GM23248 (cell line): Measurements from ENCODE around the gene MRPS22. TPM values are rescaled to one million over a fixed set of nuclear protein-coding genes. Genes with fewer than 3 reads are reported as not detected.

ENCODE experiments used
- DNase-seq: peaks from one replicate; pipeline ENCODE4 v3.0.0-alpha.2; 2015
- H2AFZ ChIP-seq: fragments of 200-600 bp; sonication (generic); 2 replicates; pipeline ENCODE4 v1.6.1; 2016; ENCODE audit warnings: antibody characterized with exemption
- H3F3A ChIP-seq: fragments of 200-600 bp; sonication (generic); 2 replicates; pipeline ENCODE4 v1.6.1; 2016; ENCODE audit warnings: mild to moderate bottlenecking, antibody characterized with exemption, mixed run types; ENCODE audit not compliant: insufficient read depth
- H3K27ac ChIP-seq: fragments of 200-600 bp; sonication (generic); 2 replicates; pipeline ENCODE4 v1.5.1; 2016; ENCODE audit warnings: mild to moderate bottlenecking
- H3K27me3 ChIP-seq: fragments of 200-600 bp; sonication (generic); replicated peaks from 2 replicates; pipeline ENCODE4 v1.6.1; 2016; ENCODE audit warnings: mild to moderate bottlenecking; ENCODE audit not compliant: insufficient read depth
- H3K36me3 ChIP-seq: fragments of 200-600 bp; sonication (generic); 2 replicates; pipeline ENCODE4 v1.6.1; 2016; ENCODE audit warnings: low read depth, mild to moderate bottlenecking
- H3K4me1 ChIP-seq: fragments of 200-600 bp; sonication (generic); 2 replicates; pipeline ENCODE4 v1.6.1; 2016; ENCODE audit warnings: mild to moderate bottlenecking; ENCODE audit not compliant: insufficient read depth
- H3K4me2 ChIP-seq: fragments of 200-600 bp; sonication (generic); one replicate; pipeline ENCODE4 v1.6.1; 2016; ENCODE audit warnings: mild to moderate bottlenecking; ENCODE audit not compliant: unreplicated experiment
- H3K4me3 ChIP-seq: fragments of 200-600 bp; sonication (generic); 2 replicates; pipeline ENCODE4 v1.5.1; 2016; ENCODE audit warnings: mild to moderate bottlenecking
- H3K79me2 ChIP-seq: fragments of 200-600 bp; sonication (generic); 2 replicates; pipeline ENCODE4 v1.6.1; 2016; ENCODE audit warnings: mild to moderate bottlenecking; ENCODE audit not compliant: insufficient read depth
- H3K9ac ChIP-seq: fragments of 200-600 bp; sonication (generic); 2 replicates; pipeline ENCODE4 v1.6.1; 2016; ENCODE audit warnings: mild to moderate bottlenecking
- H3K9me2 ChIP-seq: fragments of 200-600 bp; sonication (generic); 2 replicates; pipeline ENCODE4 v1.6.1; 2016; ENCODE audit warnings: mixed run types, mild to moderate bottlenecking, moderate library complexity; ENCODE audit not compliant: insufficient read depth
- H3K9me3 ChIP-seq: fragments of 200-600 bp; sonication (generic); one replicate; pipeline ENCODE4 v1.6.1; 2017; ENCODE audit warnings: low read depth
- H4K20me1 ChIP-seq: fragments of 200-600 bp; sonication (generic); 2 replicates; pipeline ENCODE4 v1.6.0; 2016; ENCODE audit not compliant: insufficient read depth
- EZH2 ChIP-seq: fragments of 200-600 bp; sonication (generic); IDR thresholded peaks from 2 replicates; pipeline ENCODE4 v1.6.1; 2018; ENCODE audit warnings: antibody characterized with exemption, mild to moderate bottlenecking; ENCODE audit not compliant: insufficient read depth, poor library complexity, severe bottlenecking
- EZH2phosphoT487 ChIP-seq: fragments of 200-600 bp; sonication (generic); IDR thresholded peaks from 2 replicates; pipeline ENCODE4 v1.6.1; 2018; ENCODE audit warnings: antibody characterized with exemption, moderate library complexity, mild to moderate bottlenecking, low read depth; ENCODE audit not compliant: insufficient read depth
- WGBS, 2 experiments: methylation state at CpG; one replicate each; pipeline ENCODE4 v1.1.6; 2015 to 2017; ENCODE audit warnings: low lambda C conversion rate in 2 of 2, low coverage in 1 of 2; ENCODE audit errors: missing lambda C conversion rate in 2 of 2; 5-methylcytosine and 5-hydroxymethylcytosine counted together
- in situ Hi-C: fragments of 300-500 bp; cut with MboI; formaldehyde crosslinking; loops from 2 replicates; pipeline ENCODE4 v1.15.0; 2020
- polyA plus RNA-seq: library from polyadenylated mRNA; unstranded; fragments of >200 nt; fragmentation: Nextera tagmentation; extraction: Ambion mirVana; gene quantifications from 2 replicates; pipeline ENCODE4 v1.2.1, GENCODE V29; 2016
- total RNA-seq: library from RNA; depleted of rRNA; stranded (reverse); fragments of >200 nt; shearing (Covaris generic); gene quantifications from 2 replicates; pipeline ENCODE4 v1.2.3, GENCODE V29; 2014

MRPS22 gene
- total and polyA plus RNA-seq, 2 experiments from 2014 or later, result 62.5 to 63.2 TPM

DNA sequence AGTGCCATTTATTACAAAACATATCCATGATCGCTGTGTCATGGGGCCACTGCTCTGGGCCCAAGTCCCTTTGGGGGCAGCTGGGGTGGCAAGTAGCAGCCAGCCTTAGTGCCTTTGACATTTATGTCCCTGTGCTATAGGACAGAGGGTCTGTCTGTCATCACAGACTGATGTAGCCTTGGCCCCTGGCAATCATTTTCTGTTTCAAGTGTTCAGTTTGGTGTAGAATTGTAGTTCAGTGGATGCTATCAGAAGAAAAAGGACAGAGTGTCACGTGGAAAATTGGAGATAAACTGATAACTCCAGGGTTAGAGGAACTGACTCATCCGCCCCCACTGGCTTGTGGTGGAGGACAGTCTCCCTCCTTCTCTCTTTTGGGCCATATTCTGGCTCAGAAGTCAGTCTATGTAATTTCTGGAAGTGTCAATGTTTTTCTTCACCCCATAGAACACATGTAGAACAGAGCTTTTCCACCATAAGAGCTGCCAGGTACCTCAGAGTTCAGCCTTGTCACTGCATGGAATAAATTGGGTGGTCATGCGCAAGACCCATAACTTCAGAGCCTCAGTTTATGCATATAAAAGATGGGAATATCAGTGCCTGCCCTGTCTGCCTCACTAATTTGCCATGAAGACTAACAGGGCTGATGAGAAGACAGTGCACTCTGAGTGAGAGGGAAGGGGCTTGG, 4.5 kb upstream of the MRPS22 start:
- Histone ChIP-seq H3K9me3 (no peaks in the 10 kb centered on the region), H3K27me3 (no peaks in the 10 kb centered on the region), H3K9me2 (no peaks in the 10 kb centered on the region), H4K20me1 (no peaks in the 10 kb centered on the region), H3K4me1 (peaks cover 8% of the 10 kb centered on the region), H3K27ac (no peak overlapping the region), H3K4me2 (peak overlapping the region; percentile 9), H3K79me2 (peaks cover 5% of the 10 kb centered on the region), H2AFZ (no peak overlapping the region; the same call in 1 of the 2 replicates), H3K4me3 (no peak overlapping the region), H3F3A (no peaks in the 10 kb centered on the region), H3K9ac (no peak overlapping the region), H3K36me3 (no peaks in the 10 kb centered on the region)
- WGBS, 2 experiments, result 49 to 51% methylated on average over 4 of the region's 4 CpGs
- peak; percentile 40 for DNase-seq
- in situ Hi-C loops, result loop anchor here (10.0 to 25.0 kb wide), 2 partner anchors 405 to 627 kb away; no protein-coding TSS in a partner anchor
- TF ChIP-seq EZH2phosphoT487 (no peak), EZH2 (no peak)

GRCh38 chr3:139340784-139341183, 3.0 kb upstream of the MRPS22 start:
- TF ChIP-seq EZH2phosphoT487, result no peak
- TF ChIP-seq EZH2, result no peak
- H3F3A ChIP-seq, result no peaks in the 10 kb centered on the region
- no peaks in the 10 kb centered on the region for H3K36me3 ChIP-seq
- no peaks in the 10 kb centered on the region for H3K9me2 ChIP-seq
- peaks cover 19% of the 10 kb centered on the region for H3K4me1 ChIP-seq
- H3K79me2 ChIP-seq, result peaks cover 19% of the 10 kb centered on the region
- no peaks in the 10 kb centered on the region for H3K27me3 ChIP-seq
- H3K4me3 ChIP-seq, result no peak overlapping the region
- H3K9ac ChIP-seq, result no peak overlapping the region
- no peak overlapping the region for H3K4me2 ChIP-seq
- no peak overlapping the region for H3K27ac ChIP-seq
- no peaks in the 10 kb centered on the region for H3K9me3 ChIP-seq
- in situ Hi-C loops, result loop anchor here (25.0 kb wide), 1 partner anchor 628 kb away; no protein-coding TSS in a partner anchor
- no peak for DNase-seq
- no peak overlapping the region for H2AFZ ChIP-seq
- no peaks in the 10 kb centered on the region for H4K20me1 ChIP-seq

DNA sequence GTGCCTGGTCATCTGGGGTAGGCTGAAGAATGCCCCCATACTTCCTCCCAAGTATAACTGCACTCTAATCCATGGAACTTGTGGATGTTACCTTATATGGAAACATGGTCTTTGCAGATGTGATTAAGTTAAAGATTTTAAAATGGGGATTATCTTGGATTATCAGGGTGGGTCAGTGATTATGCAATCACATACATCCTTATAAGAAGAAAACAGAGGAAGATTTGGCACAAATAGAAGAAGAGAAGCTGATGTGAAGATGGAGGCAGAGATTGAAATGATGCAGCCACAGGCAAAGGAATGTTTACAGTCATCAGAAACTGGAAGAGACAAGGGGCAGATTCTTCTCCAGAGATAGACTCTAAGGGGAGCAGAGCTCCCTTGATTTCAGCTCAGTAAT, 1.8 kb upstream of the MRPS22 start:
- in situ Hi-C loops, result loop anchor here (25.0 kb wide), 1 partner anchor 630 kb away; no protein-coding TSS in a partner anchor
- Histone ChIP-seq H3K36me3 (no peaks in the 10 kb centered on the region), H3K4me3 (no peak overlapping the region), H3K79me2 (peaks cover 32% of the 10 kb centered on the region), H3K27ac (no peak overlapping the region), H3K4me1 (peaks cover 23% of the 10 kb centered on the region), H3K4me2 (no peak overlapping the region), H2AFZ (no peak overlapping the region), H3K9me3 (no peaks in the 10 kb centered on the region), H3K9me2 (no peaks in the 10 kb centered on the region), H4K20me1 (no peaks in the 10 kb centered on the region), H3K27me3 (no peaks in the 10 kb centered on the region), H3F3A (no peaks in the 10 kb centered on the region), H3K9ac (no peak overlapping the region)
- TF ChIP-seq EZH2, result no peak
- TF ChIP-seq EZH2phosphoT487, result no peak
- no peak for DNase-seq

- Histone ChIP-seq H3K27me3 (no peaks in the 10 kb centered on the region), H3F3A (peaks cover 22% of the 10 kb centered on the region), H3K79me2 (peaks cover 55% of the 10 kb centered on the region), H4K20me1 (no peaks in the 10 kb centered on the region), H3K4me3 (no peak overlapping the region), H3K4me1 (peaks cover 15% of the 10 kb centered on the region), H3K9ac (no peak overlapping the region), H3K27ac (no peak overlapping the region), H2AFZ (no peak overlapping the region), H3K4me2 (no peak overlapping the region), H3K36me3 (peaks cover 34% of the 10 kb centered on the region), H3K9me2 (no peaks in the 10 kb centered on the region), H3K9me3 (no peaks in the 10 kb centered on the region)
- 68 to 72% methylated on average over 2 of the region's 2 CpGs for WGBS, 2 experiments
- TF ChIP-seq EZH2phosphoT487 (no peak), EZH2 (no peak)
- in situ Hi-C loops, result loop anchor here (25.0 kb wide), 1 partner anchor 634 kb away; no protein-coding TSS in a partner anchor
- DNase-seq, result no peak
These were observed 3.0 kb downstream of the MRPS22 start for GRCh38 chr3:139346771-139347170.
